NCI-H526 treated with DMSO at 0.1 percent for 48 hours (cell line): ENCODE measurements around the gene KIFAP3.
"Not testable (repeated sequence)": the region's sequence is repeated elsewhere in the genome, so short reads cannot be mapped to it uniquely, and the experiment has no call there.

Experiments used
- DNase-seq: peaks from one replicate; lab custom pipeline; 2025; lab: John Stamatoyannopoulos, UW

KIFAP3 gene

DNA sequence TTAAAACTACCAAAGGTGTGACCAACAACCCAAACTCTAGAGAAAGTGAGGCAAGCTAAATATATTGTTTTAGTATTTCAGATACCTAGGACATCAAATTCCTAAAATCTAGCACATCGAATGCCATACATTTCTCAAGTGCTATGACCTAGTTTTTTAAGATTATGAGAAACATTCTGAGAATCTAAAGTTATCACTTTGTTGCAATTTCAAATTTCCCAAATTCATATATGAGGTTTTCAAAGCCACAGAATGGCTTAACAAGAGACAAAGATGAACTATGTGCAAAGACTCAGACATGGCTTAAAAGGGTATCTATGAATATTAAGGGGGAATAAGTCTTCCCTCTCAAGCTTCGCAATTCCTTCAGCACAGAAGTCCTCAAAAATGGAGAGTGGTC lies 187.6 kb downstream of the KIFAP3 start:
- no peak for DNase-seq

- no peak for DNase-seq
Measured at GRCh38 chr1:169886422-169886821, 188.1 kb downstream of the KIFAP3 start.

GRCh38 chr1:169885207-169885606 lies 189.3 kb downstream of the KIFAP3 start:
- no peak for DNase-seq

DNA sequence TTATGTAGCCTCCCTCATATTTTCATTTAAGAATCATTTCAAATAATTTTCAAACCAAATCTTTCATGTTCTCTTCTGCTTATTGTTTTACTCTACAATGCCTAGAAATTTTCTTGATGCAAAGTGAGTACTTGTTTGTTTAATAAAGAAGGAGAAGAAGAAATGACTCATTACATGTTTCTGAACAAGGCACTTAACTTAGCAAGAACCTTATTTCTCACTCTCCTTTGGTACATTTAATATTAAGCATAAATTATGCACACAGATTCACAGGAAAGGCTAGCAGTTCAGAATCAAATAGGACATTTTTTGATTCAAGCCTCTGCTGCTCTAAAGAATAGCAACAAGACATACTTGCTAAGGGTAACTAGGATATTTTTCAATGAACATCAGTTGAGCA lies 189.9 kb downstream of the KIFAP3 start:
- no peak for DNase-seq

DNA sequence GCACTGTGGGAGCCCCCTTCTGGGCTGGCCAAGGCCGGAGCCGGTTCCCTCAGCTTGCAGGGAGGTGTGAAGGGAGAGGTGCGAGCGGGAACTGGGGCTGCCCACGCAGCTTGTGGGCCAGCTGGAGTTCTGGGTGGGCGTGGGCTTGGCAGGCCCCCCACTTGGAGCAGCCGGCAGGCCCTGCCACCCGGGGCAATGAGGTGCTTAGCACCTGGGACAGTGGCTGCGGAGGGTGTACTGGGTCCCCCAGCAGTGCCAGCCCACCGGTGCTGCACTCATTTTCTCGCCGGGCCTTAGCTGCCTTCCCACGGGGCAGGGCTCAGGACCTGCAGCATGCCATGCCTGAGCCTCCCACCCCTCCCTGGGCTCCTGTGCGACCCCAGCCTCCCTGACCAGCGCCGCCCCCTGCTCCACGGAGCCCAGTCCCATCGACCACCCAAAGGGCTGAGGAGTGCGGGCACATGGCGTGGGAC lies 192.4 kb downstream of the KIFAP3 start:
- no peak for DNase-seq

GRCh38 chr1:169879034-169879840 lies 195.3 kb downstream of the KIFAP3 start:
- DNase-seq, result no peak

- DNase-seq, result no peak
Measured at GRCh38 chr1:169878498-169878897, 196.0 kb downstream of the KIFAP3 start.

DNA sequence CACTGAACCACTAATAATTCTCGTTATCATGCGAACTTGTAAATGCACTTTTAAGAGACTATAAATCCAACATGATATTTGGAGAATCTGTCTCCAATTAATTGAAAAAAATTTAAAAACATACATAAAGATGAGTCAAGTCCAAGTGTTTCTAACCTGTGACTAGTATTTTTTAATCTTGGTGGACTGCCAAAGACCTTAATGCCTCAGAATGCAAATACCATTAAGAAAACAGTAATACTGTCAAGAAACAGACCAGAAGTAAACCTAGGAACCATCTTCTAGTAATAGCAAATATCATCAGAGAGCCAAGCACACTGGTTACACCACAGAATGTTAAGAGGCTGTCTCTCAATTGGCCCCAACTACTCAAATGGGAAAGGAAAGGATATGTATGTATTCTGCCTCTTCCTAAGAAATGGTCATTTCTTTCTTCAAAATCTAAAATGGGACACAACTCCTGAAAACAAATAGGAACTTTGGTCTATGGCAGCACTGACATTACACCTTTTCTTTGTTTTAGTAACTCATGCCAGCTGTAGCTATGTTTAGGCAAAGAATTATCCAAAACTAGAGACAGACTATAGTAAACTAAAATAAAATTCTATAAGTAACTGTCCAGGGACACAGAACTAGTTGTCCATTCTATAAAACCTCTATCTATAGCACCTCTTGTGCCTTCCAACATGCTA lies 196.5 kb downstream of the KIFAP3 start:
- no peak for DNase-seq

DNA sequence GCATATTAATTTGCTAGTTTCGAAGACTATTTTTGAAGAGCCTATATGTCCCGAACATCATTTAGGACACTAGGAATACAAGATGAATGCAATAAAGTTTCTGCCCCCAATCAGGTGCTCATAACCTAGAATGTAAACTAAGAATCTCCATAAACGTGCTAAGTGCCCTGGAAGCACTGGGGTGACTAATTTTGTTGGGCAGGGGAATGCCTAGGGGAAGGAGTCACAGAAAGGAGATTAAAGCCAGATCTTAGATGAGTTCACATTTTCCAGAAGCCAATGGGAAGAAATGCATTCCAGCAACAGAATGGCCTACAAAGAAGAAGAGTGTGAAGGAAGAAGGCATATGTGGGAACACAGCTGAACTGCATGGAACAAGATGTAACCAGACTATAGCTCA lies 200.3 kb downstream of the KIFAP3 start:
- no peak for DNase-seq

GRCh38 chr1:169873582-169874199 lies 200.8 kb downstream of the KIFAP3 start:
- DNase-seq, result peak; percentile 59

DNA sequence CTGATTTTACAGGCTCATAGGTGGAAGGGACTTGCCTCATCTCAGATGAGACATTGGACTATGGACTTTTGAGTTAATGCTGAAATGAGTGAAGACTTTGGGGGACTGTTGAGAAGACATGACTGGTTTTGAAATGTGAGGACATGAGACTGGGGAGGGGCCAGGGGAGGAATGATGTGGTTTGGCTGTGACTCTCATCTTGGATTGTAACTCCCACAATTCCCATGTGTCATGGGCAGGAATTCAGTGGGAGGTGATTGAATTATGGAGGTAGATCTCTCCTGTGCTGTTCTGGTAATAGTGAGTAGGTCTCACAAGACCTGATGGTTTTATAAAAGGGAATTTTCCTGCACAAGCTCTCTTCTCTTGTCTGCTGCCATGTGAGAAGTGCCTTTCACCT lies 201.6 kb downstream of the KIFAP3 start:
- DNase-seq, result no peak

DNA sequence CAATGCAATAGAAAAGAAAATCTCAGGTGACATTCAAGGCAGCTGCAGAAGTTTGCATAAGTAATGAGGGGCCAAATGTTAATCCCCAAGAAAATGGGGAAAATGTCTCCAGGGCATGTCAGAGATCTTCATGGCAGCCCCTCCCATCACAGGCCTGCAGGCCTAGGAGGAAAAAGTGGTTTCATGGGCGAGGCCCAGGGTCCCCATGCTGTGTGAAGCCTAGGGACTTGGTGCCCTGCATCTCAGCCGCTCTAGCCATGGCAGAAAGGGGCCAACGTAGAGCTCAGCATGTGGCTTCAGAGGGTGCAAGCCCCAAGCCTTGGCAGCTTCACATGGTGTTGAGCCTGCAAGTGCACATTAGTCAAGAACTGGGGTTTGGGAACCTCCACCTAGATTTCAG lies 202.5 kb downstream of the KIFAP3 start:
- DNase-seq, result not testable (repeated sequence)
